Endothelial cell of umbilical vein (primary cell): ENCODE data around the gene SPAG9. TPM values are rescaled to one million over a fixed set of nuclear protein-coding genes. Genes with fewer than 3 reads are reported as not detected.
"Not testable (repeated sequence)": the region's sequence is repeated elsewhere in the genome, so short reads cannot be mapped to it uniquely, and the experiment has no call there.

Experiments used
- BruUV-seq: library from RNA; stranded (reverse); fragments of 400-500 nt; replicated peaks from 2 replicates; lab custom pipeline; 2021; lab: Mats Ljungman, UMichigan
- CTCF ChIA-PET: fragments of 300-600, 350-600 bp; sonication (Branson Sonifier 250); formaldehyde crosslinking; loops from one replicate; lab custom pipeline; 2021; ENCODE audit warnings: antibody characterized with exemption, inconsistent platforms; lab: Charles Lee
- POLR2A ChIA-PET: fragments of 300-600, 350-600 bp; sonication (Branson Sonifier 250); formaldehyde crosslinking; loops from one replicate; lab custom pipeline; 2021; ENCODE audit warnings: antibody characterized with exemption, inconsistent platforms; lab: Charles Lee
- DNase-seq: peaks from one replicate; pipeline ENCODE4 v3.0.0-alpha.2; 2011; ENCODE audit warnings: low read depth, low spot score
- FAIRE-seq: peaks from 2 replicates; lab custom pipeline; 2011; peaks lifted over from hg19 to GRCh38; lab: Jason Lieb, UNC
- H2AFZ ChIP-seq: 2 replicates; pipeline ENCODE4 v1.6.0; 2012; ENCODE audit warnings: low read depth, low read length, control low read depth, inconsistent platforms
- H3K27ac ChIP-seq: 2 replicates; pipeline ENCODE4 v1.5.1; 2011; ENCODE audit warnings: low read depth, mild to moderate bottlenecking, control low read depth, low read length, moderate library complexity; ENCODE audit not compliant: insufficient read depth
- H3K27me3 ChIP-seq, 2 experiments: 2 replicates each; pipeline versions ENCODE4 v1.6.0 to v1.6.1; 2011; ENCODE audit warnings: low read length in 2 of 2, mixed read lengths in 1 of 2; ENCODE audit not compliant: control insufficient read depth in 2 of 2, insufficient read depth in 2 of 2
- H3K36me3 ChIP-seq, 2 experiments: 2 replicates in 1 of 2; 3 replicates in 1 of 2; pipeline ENCODE4 v1.5.1; 2011; ENCODE audit warnings: low read length in 2 of 2, mild to moderate bottlenecking in 1 of 2, moderate library complexity in 1 of 2; ENCODE audit not compliant: control insufficient read depth in 2 of 2, insufficient read depth in 2 of 2; ENCODE audit errors: extremely low read depth in 1 of 2
- H3K4me1 ChIP-seq: 3 replicates; pipeline ENCODE4 v1.5.1; 2011; ENCODE audit warnings: mild to moderate bottlenecking, low read length; ENCODE audit not compliant: control insufficient read depth, insufficient read depth; ENCODE audit errors: extremely low read depth
- H3K4me2 ChIP-seq: 2 replicates; pipeline ENCODE4 v1.6.1; 2011; ENCODE audit warnings: low read length, control low read depth, mixed read lengths; ENCODE audit not compliant: insufficient read depth
- H3K4me3 ChIP-seq, 3 experiments: fragments of 200-600 bp in 1 of 3; sonication (generic), shearing (Covaris generic) in 1 of 3; replicated peaks in 1 of 3; 2 replicates each; pipeline ENCODE4 v1.5.1; 2011 to 2016; ENCODE audit warnings: control low read depth in 3 of 3, low read length in 3 of 3, mild to moderate bottlenecking in 2 of 3, inconsistent platforms in 1 of 3, low read depth in 1 of 3, moderate library complexity in 1 of 3; ENCODE audit not compliant: insufficient read depth in 1 of 3
- H3K79me2 ChIP-seq: 2 replicates; pipeline ENCODE4 v1.6.0; 2012; ENCODE audit warnings: low read length, inconsistent platforms; ENCODE audit not compliant: control insufficient read depth, insufficient read depth
- H3K9ac ChIP-seq: replicated peaks from 2 replicates; pipeline ENCODE3; 2011; ENCODE audit warnings: low read length, control low read depth; ENCODE audit not compliant: insufficient read depth; ENCODE audit errors: extremely low read depth
- H3K9me1 ChIP-seq: replicated peaks from 3 replicates; pipeline ENCODE4 v1.6.0; 2011; ENCODE audit warnings: mild to moderate bottlenecking, low read length; ENCODE audit not compliant: control insufficient read depth, insufficient read depth; ENCODE audit errors: extremely low read depth
- H3K9me3 ChIP-seq: replicated peaks from 2 replicates; pipeline ENCODE4 v1.5.1; 2012; ENCODE audit warnings: low read length, inconsistent platforms; ENCODE audit not compliant: control insufficient read depth, insufficient read depth
- H4K20me1 ChIP-seq: replicated peaks from 2 replicates; pipeline ENCODE3; 2011; ENCODE audit warnings: mild to moderate bottlenecking, low read length; ENCODE audit not compliant: control insufficient read depth, insufficient read depth; ENCODE audit errors: extremely low read depth
- CTCF ChIP-seq, 2 donors: IDR thresholded peaks; 1 replicate in 1 of 2; 2 replicates in 1 of 2; pipeline ENCODE4 v1.5.1; 2011; ENCODE audit warnings: low read length in 2 of 2, mild to moderate bottlenecking in 2 of 2, moderate library complexity in 2 of 2, control low read depth in 1 of 2, inconsistent platforms in 1 of 2, low read depth in 1 of 2; ENCODE audit not compliant: insufficient read depth in 1 of 2; ENCODE audit errors: extremely low read depth in 1 of 2
- EZH2 ChIP-seq: IDR thresholded peaks from 2 replicates; pipeline ENCODE4 v1.6.1; 2012; ENCODE audit warnings: borderline replicate concordance, low read depth, mild to moderate bottlenecking, moderate library complexity, low read length, inconsistent platforms; ENCODE audit not compliant: severe bottlenecking
- FOS ChIP-seq: IDR thresholded peaks from 2 replicates; pipeline ENCODE4 v1.6.1; 2011; ENCODE audit warnings: mild to moderate bottlenecking, low read length, moderate library complexity, borderline replicate concordance; ENCODE audit not compliant: insufficient read depth
- GATA2 ChIP-seq: IDR thresholded peaks from 2 replicates; pipeline ENCODE4 v1.7.0; 2011; ENCODE audit warnings: low read depth, mild to moderate bottlenecking, moderate library complexity, mixed read lengths, low read length; ENCODE audit not compliant: insufficient read length, insufficient read depth
- JUN ChIP-seq: IDR thresholded peaks from 2 replicates; pipeline ENCODE4 v1.6.1; 2011; ENCODE audit warnings: borderline replicate concordance, low read depth; ENCODE audit not compliant: insufficient read length, insufficient read depth
- MAX ChIP-seq: IDR thresholded peaks from 2 replicates; pipeline ENCODE4 v1.6.1; 2011; ENCODE audit not compliant: insufficient read depth, insufficient read length
- MYC ChIP-seq: IDR thresholded peaks from one replicate; pipeline ENCODE4 v1.6.1; 2011; ENCODE audit warnings: mild to moderate bottlenecking, low read depth, low read length
- POLR2A ChIP-seq: IDR thresholded peaks from 2 replicates; pipeline ENCODE4 v1.6.1; 2012; ENCODE audit warnings: low read depth, mild to moderate bottlenecking, control low read depth, low read length
- POLR2AphosphoS5 ChIP-seq: IDR thresholded peaks from 2 replicates; pipeline ENCODE4 v1.6.1; 2012; ENCODE audit warnings: low read depth, mild to moderate bottlenecking, control low read depth, low read length, moderate library complexity; ENCODE audit not compliant: insufficient read depth
- dilution Hi-C: fragments of 300-500 bp; cut with MboI; formaldehyde crosslinking; loops from one replicate; pipeline ENCODE4 v1.15.0; 2019; ENCODE audit warnings: low sequenced_read_pairs; ENCODE audit not compliant: extremely low pct_ligation_motif_present
- intact Hi-C: fragments of 100-400 bp; cut with micrococcal nuclease; formaldehyde crosslinking; loops from one replicate; pipeline ENCODE4 v1.10.0; 2022
- polyA plus RNA-seq, 4 experiments: library from polyadenylated mRNA; depleted of rRNA in 3 of 4; stranded (reverse) in 3 of 4; unstranded in 1 of 4; fragments of >200 nt; gene quantifications; 2 replicates each; pipeline versions ENCODE4 v1.2.1 to v1.2.3, GENCODE V29; 2011 to 2012; ENCODE audit warnings: missing spikeins in 1 of 4
- total RNA-seq: library from RNA; stranded (reverse); gene quantifications from 2 replicates; pipeline ENCODE4 v1.2.3, GENCODE V29; 2021

SPAG9 gene
- total and polyA plus RNA-seq, 2 donors (not counting 3 experiments of a cell fraction or from before 2014, with no cell fraction given) = 16.5 to 75.0 TPM

GRCh38 chr17:50943575-50943933, 177.1 kb downstream of the SPAG9 start:
- H3K4me1 ChIP-seq = peaks cover 4% of the 10 kb centered on the region
- H3K27ac ChIP-seq = no peak overlapping the region
- intact Hi-C loops = no loop called here
- no peak overlapping the region for H3K4me2 ChIP-seq
- no peak for TF ChIP-seq FOS
- no peak for TF ChIP-seq POLR2A
- no peak for TF ChIP-seq POLR2AphosphoS5
- no peak for TF ChIP-seq JUN
- TF ChIP-seq EZH2 = no peak
- no peak for TF ChIP-seq CTCF (IDR thresholded peaks at IDR 0.05; ENCODE audit: extremely low read depth in 1 of 2, insufficient read depth in 1 of 2, low read depth in 1 of 2, low read length in 2 of 2)
- no peak for TF ChIP-seq MAX
- no peak for TF ChIP-seq MYC
- TF ChIP-seq GATA2 = no peak
- no peaks in the 10 kb centered on the region for H3K27me3 ChIP-seq
- H2AFZ ChIP-seq = no peak overlapping the region
- no TSS peak for BruUV-seq
- dilution Hi-C loops = no loop called here
- no peak overlapping the region for H3K4me3 ChIP-seq
- H3K79me2 ChIP-seq = no peaks in the 10 kb centered on the region
- DNase-seq (no peak), FAIRE-seq (no peak)
- no peak overlapping the region for H3K9ac ChIP-seq
- H3K36me3 ChIP-seq = no peaks in the 10 kb centered on the region
- H3K9me3 ChIP-seq = no peaks in the 10 kb centered on the region
- H3K9me1 ChIP-seq = no peaks in the 10 kb centered on the region
- CTCF ChIA-PET = interaction anchor here (1.5 to 5.7 kb wide), 3 partner anchors 8 to 91 kb away, joined by 5 to 27 read pairs (median 6); no protein-coding TSS in a partner anchor
- H4K20me1 ChIP-seq = no peaks in the 10 kb centered on the region
- POLR2A ChIA-PET = no interaction called here

- intact Hi-C loops, dilution Hi-C loops: not testable (repeated sequence)
Observed at GRCh38 chr17:50941676-50942048, 179.0 kb downstream of the SPAG9 start.

More at GRCh38 chr17:50941676-50942048, 179.0 kb downstream of the SPAG9 start:
- H3K27ac ChIP-seq, H3K36me3 ChIP-seq, H3K9me3 ChIP-seq, H3K4me1 ChIP-seq, H3K27me3 ChIP-seq, DNase-seq, H3K9ac ChIP-seq, H3K9me1 ChIP-seq, H3K4me2 ChIP-seq, H3K4me3 ChIP-seq, POLR2A ChIA-PET, FAIRE-seq, H3K79me2 ChIP-seq, BruUV-seq, H2AFZ ChIP-seq, H4K20me1 ChIP-seq: not testable (repeated sequence)
- CTCF ChIA-PET = interaction anchor here (2.8 to 5.7 kb wide), 2 partner anchors 15 to 89 kb away, joined by 8 to 27 read pairs; no protein-coding TSS in a partner anchor
